ENCODE data around the gene SRPK1. TPM values are rescaled to one million over a fixed set of nuclear protein-coding genes. Genes with fewer than 3 reads are reported as not detected.

Gene SRPK1
- total and polyA plus RNA-seq, 2 of the 13 experiments (the other 11 are each of a cell fraction or from before 2014, with no cell fraction given), result 56.4 to 142 TPM

DNA sequence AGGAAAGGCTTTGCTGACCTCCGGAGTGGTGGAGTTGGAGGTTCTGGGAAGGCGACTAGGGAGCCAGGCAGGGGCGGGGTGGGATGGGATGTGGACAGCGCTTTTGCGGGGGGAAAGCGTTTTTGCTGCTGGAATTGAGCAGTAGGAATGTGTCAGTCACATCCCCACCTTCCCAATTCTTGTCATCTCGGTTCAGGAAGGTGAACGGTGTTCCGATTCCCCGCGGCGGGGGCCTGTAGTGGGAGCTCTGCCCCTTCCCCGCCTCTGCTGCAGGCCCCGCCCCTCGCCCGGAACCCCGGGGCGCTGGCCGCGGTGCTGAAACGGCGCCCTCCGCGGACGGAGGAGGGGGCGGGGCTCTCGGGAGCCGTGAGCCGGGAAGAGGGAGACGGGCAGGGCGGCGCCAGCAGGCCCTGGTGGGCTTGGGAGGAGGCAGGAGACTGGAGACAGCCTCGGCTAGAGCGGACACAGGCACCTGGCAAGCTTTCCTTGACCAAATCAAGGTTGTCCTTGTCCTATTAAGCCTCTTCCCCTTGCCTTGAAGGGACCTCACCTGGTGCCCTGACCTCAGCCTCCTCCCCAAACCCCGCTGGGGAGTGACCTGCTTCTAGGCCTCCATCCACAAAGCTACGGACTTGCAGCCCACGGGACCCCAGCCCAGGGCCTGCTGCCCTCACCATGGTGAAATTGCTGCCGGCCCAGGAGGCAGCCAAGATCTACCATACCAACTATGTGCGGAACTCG lies 115.7 kb downstream of the SRPK1 start, which contains the start of gene LHFPL5 (continued):
- TF ChIP-seq, protein P1, sequence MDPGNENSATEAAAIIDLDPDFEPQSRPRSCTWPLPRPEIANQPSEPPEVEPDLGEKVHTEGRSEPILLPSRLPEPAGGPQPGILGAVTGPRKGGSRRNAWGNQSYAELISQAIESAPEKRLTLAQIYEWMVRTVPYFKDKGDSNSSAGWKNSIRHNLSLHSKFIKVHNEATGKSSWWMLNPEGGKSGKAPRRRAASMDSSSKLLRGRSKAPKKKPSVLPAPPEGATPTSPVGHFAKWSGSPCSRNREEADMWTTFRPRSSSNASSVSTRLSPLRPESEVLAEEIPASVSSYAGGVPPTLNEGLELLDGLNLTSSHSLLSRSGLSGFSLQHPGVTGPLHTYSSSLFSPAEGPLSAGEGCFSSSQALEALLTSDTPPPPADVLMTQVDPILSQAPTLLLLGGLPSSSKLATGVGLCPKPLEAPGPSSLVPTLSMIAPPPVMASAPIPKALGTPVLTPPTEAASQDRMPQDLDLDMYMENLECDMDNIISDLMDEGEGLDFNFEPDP (CRISPR knock-in tag; conservative IDR thresholded peaks at IDR 0.05), result peak; percentile 99
- TF ChIP-seq, protein P2, sequence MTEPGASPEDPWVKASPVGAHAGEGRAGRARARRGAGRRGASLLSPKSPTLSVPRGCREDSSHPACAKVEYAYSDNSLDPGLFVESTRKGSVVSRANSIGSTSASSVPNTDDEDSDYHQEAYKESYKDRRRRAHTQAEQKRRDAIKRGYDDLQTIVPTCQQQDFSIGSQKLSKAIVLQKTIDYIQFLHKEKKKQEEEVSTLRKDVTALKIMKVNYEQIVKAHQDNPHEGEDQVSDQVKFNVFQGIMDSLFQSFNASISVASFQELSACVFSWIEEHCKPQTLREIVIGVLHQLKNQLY (CRISPR knock-in tag; IDR thresholded peaks at IDR 0.05), result peak; percentile 86
- TF ChIP-seq DNMT1 (CRISPR knock-in tag; IDR thresholded peaks at IDR 0.05) (peak; percentile 97), HIVEP1 (CRISPR knock-in tag; IDR thresholded peaks at IDR 0.05) (peak; percentile 96), ZBTB21 (CRISPR knock-in tag; IDR thresholded peaks at IDR 0.05) (peak; percentile 74; the same call in 1 of the 2 replicates), ZNF614 (CRISPR knock-in tag; IDR thresholded peaks at IDR 0.05; ENCODE audit: borderline replicate concordance) (peak; percentile 95), ZNF670 (CRISPR knock-in tag; IDR thresholded peaks at IDR 0.05; ENCODE audit: borderline replicate concordance) (peak; percentile 90), NPAS2 (CRISPR knock-in tag; IDR thresholded peaks at IDR 0.05; ENCODE audit: borderline replicate concordance) (no peak), MAFF (IDR thresholded peaks at IDR 0.05; ENCODE audit: low read depth, low read length) (no peak), ZKSCAN5 (CRISPR knock-in tag; IDR thresholded peaks at IDR 0.05) (no peak), ZNF138 (CRISPR knock-in tag; IDR thresholded peaks at IDR 0.05; ENCODE audit: low read depth) (peak; percentile 98), XBP1 (CRISPR knock-in tag; IDR thresholded peaks at IDR 0.05) (peak; percentile 94; the same call in 1 of the 2 replicates), SMYD3 (CRISPR knock-in tag; IDR thresholded peaks at IDR 0.05) (peak; percentile 98), ZNF761 (CRISPR knock-in tag; conservative IDR thresholded peaks at IDR 0.05) (peak; percentile 92), ZNF552 (CRISPR knock-in tag; IDR thresholded peaks at IDR 0.05; ENCODE audit: borderline replicate concordance) (peak; percentile 97), ZFAT (CRISPR knock-in tag; conservative IDR thresholded peaks at IDR 0.05) (peak; percentile 87), ZNF224 (CRISPR knock-in tag; IDR thresholded peaks at IDR 0.05) (peak; percentile 73; the same call in 1 of the 2 replicates), TRIM24 (CRISPR knock-in tag; IDR thresholded peaks at IDR 0.05) (no peak), ELF3 (CRISPR knock-in tag; IDR thresholded peaks at IDR 0.05) (peak; percentile 97), THYN1 (CRISPR knock-in tag; IDR thresholded peaks at IDR 0.05; ENCODE audit: borderline replicate concordance, low read depth) (no peak), POLR2A (IDR thresholded peaks at IDR 0.05; ENCODE audit: insufficient read depth in 1 of 2, low read depth in 2 of 2, low read length in 2 of 2) (no peak), LCORL (IDR thresholded peaks at IDR 0.05) (no peak), LCORL (CRISPR knock-in tag; IDR thresholded peaks at IDR 0.05) (peak; percentile 91), ZNF335 (CRISPR knock-in tag; IDR thresholded peaks at IDR 0.05) (peak; percentile 95)
- TF ChIP-seq, protein P3, sequence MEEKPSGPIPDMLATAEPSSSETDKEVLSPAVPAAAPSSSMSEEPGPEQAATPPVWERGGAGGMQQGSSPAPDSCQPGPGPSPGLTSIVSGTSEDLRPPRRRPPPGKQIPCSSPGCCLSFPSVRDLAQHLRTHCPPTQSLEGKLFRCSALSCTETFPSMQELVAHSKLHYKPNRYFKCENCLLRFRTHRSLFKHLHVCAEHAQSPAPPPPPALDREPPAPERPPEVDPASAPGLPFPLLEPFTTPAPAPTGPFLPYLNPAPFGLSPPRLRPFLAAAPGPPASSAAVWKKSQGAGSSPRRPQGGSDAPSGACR (CRISPR knock-in tag; IDR thresholded peaks at IDR 0.05), result peak; percentile 99
- TF ChIP-seq, protein P4, sequence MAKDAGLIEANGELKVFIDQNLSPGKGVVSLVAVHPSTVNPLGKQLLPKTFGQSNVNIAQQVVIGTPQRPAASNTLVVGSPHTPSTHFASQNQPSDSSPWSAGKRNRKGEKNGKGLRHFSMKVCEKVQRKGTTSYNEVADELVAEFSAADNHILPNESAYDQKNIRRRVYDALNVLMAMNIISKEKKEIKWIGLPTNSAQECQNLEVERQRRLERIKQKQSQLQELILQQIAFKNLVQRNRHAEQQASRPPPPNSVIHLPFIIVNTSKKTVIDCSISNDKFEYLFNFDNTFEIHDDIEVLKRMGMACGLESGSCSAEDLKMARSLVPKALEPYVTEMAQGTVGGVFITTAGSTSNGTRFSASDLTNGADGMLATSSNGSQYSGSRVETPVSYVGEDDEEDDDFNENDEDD (CRISPR knock-in tag; IDR thresholded peaks at IDR 0.05; ENCODE audit: borderline replicate concordance), result peak; percentile 64; the same call in 1 of the 2 replicates
- TF ChIP-seq, protein P5, sequence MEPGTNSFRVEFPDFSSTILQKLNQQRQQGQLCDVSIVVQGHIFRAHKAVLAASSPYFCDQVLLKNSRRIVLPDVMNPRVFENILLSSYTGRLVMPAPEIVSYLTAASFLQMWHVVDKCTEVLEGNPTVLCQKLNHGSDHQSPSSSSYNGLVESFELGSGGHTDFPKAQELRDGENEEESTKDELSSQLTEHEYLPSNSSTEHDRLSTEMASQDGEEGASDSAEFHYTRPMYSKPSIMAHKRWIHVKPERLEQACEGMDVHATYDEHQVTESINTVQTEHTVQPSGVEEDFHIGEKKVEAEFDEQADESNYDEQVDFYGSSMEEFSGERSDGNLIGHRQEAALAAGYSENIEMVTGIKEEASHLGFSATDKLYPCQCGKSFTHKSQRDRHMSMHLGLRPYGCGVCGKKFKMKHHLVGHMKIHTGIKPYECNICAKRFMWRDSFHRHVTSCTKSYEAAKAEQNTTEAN (CRISPR knock-in tag; conservative IDR thresholded peaks at IDR 0.05), result peak; percentile 95

Measured in HepG2 (cell line).